Left renal pelvis (tissue), 4 donors: ENCODE data around the gene THEMIS2. TPM values are rescaled to one million over a fixed set of nuclear protein-coding genes. Genes with fewer than 3 reads are reported as not detected.
"Not testable (repeated sequence)": the region's sequence is repeated elsewhere in the genome, so short reads cannot be mapped to it uniquely, and the experiment has no call there.

Experiments used
- DNase-seq, 4 donors: peaks; one replicate each; pipeline ENCODE4 v3.0.0-alpha.2; 2013; ENCODE audit warnings: low read depth in 4 of 4, low spot score in 3 of 4
- polyA plus RNA-seq, 4 donors: library from polyadenylated mRNA; unstranded; fragments of 120-200 nt; gene quantifications; one replicate each; pipeline ENCODE4 v1.2.1, GENCODE V29; 2013; ENCODE audit not compliant: insufficient read length in 4 of 4

THEMIS2 gene
- polyA plus RNA-seq, 4 donors = 3.4 to 4.2 (median 3.5) TPM

DNA sequence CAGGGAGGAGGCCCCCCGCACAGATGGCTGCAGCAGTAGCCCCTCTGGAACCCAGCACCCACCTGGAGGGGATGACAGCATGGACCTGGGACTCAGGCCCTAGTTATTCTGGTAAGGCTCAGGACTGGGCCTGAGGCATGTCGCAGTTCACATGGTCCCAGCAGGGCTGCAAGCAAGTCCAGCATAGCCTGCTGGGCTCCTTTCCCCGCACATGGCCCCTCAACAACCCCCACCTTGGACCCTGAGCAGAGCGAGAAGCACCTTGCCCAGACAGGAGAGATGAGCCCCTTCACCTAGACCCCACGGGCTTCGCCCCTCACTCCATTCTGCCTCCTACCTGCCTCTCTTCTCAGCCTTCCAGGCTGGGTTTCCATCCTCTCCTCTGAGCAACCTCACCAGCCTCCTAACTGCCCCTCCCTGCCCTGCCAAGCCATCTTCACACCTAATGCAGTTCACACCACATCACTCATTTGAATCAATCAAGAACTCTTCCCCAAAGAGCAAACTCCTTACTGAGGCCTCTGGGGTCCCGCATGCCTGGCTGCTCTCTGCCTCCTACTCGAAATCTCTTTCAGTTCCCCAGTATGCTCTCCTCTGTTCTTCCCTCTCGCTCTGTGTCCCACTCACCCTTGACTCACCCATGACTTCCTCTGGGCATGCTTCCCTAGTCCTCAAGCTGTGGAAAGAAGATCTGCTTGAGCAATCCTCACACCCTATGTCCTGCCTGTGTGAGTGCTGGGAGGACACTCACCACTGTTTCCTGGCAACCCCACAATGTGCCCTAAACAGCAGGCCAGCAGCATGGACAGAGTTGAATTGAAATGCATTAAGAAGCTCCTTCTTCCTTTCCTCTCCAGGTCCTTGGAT, 9.4 kb upstream of the THEMIS2 start:
- peak in 2 of 4 donors; percentile 52 to 59 for DNase-seq

DNA sequence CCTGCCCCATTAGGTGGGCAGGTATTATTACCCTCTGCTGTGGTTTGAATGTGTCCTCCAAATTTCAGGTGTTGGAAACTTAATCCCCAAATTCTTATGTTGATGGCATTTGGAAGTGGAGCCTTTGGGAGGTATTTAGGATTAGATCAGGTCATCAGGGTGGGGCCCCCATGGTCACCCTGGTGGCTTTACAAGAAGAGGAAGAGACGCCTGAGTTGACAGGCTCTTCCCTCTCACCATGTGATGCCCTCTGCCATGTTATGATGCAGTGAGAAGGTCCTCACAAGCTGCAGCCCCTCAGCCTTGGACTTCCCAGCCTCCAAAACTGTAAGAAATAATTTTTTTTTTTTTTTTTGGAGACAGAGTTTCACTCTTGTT, 8.8 kb upstream of the THEMIS2 start:
- no peak for DNase-seq

DNA sequence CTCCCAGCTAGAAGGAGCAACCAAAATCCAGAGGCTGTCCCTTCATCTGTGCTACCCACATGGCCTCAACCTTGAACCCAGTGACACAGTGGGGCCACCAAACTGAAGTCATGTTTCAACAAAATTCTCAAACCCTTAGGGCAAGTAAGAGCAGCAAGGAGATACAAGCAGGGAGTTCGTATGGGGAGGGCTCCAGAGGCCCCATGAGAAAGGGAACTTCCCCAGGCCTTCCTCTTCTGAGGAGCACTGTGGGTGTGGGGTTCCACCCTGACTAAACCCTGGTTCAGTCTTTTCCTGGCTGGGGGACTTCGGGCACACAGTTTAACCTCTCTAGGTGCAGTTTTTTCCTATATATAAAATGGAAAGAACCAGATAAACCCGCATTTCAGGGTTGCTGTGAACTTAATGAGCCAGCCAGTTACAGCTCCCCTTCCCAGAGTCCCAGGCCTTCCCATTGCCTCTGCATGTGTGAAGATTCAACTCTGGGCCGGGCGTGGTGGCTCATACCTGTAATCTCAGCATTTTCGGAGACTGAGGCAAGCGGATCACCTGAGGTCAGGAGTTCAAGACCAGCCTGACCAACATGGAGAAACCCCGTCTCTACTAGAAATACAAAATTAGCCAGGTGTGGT, 8.0 kb upstream of the THEMIS2 start:
- no peak for DNase-seq

DNA sequence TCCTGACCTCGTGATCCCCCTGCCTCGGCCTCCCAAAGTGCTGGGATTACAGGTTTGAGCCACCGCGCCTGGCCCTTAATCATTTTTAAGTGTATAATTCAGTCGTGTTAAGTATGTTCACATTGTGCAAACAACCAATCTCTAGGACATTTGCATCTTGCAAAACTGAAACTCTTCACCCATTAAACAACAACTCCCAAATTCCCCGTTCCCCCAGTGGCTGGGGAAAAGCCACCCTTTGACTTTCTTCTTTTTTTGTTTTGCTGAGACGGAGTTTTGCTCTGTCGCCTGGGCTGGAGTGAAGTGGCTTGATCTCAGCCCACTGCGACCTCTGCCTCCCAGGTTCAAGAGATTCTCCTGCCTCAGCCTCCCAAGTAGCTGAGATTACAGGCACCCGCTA, 6.5 kb upstream of the THEMIS2 start:
- no peak for DNase-seq

DNA sequence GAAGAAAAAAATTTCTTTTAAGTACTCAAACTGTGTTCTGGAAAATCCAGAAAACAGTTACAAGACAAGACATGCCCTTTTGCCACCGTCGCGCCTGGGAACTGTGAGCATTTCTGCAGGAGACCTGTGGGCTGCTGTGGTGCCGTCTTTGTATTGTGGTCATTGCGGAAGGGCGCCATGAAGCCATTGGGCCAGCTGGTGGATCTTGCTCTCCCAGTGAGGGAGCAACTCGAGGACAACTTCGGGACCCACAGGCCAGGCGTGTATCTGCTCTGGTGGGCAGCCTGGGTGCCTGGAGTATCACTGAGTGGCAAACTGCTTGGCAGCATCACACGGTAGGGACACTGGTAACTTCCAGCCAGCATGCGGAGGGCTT, 3.8 kb upstream of the THEMIS2 start:
- no peak for DNase-seq

DNA sequence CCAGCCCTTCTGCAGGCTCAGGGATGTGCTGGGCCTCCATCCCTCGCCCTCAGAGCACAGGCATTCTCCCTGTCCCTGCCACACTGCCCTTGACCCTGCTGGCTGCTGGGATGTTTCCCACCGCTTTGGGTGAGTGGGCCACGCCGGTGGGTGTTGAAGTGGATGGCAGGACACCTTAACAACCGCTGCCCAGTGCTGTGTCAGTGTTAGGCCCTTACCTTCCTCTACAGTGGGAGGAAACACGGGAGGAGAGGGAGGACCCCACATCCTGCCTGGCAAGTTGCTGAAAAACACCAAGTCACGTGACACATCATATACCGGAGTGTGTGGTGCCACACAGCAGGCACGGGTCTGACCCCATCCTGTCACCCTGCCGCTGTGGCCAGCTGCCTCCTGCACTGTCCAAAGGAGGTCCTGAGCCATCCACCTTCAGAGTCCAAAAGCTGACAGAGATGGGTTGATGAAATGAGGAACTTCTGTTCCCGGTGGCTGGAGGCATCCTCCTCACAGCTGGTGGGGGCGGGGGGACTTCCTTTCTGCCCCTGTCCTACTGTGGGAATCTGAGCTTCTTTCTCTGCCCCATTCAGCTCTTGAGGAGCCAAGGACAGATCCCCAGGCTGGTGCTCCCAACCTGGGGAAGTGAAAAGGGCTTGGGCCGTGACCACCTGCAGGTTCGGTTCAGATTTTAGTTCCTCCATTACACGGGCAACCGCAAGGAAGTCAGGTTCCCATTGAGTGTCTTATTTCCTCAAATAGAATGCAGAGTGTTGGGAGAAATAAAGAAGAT, 3.2 kb upstream of the THEMIS2 start:
- no peak for DNase-seq

DNA sequence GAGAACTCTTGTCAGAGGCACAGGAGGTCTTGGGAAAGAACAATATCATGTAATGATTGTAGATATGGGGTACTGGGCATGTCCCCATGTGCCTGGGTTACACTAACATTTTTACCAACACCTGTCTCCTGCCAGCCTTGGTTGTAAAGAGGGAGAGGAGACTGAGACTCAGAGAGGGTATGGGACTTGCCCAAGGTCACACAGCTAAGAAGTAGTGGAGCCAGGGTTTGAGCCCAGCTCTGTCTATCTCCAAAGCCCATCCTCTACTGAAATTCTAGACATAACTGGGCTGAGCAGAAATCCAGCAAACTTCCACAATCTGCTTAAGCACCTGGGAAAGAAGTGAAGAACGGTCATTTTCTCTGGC, 2.6 kb upstream of the THEMIS2 start:
- DNase-seq = no peak

DNA sequence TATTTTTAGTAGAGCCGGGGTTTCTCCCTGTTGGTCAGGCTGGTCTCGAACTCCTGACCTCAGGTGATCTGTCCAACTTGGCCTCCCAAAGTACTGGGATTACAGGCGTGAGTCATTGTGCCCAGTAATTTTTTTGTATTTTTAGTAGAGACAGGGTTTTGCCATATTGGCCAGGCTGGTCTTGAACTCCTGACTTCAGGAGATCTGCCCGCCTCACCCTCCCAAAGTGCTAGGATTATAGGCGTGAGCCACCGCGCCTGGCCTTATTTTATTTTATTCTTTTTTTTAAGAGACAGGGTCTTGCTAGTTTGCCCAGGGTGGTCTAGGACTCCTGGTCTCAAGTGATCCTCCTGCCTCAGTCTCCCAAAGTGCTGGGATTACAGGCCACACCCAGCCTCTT, 1.3 kb upstream of the THEMIS2 start:
- DNase-seq = not testable (repeated sequence)

DNA sequence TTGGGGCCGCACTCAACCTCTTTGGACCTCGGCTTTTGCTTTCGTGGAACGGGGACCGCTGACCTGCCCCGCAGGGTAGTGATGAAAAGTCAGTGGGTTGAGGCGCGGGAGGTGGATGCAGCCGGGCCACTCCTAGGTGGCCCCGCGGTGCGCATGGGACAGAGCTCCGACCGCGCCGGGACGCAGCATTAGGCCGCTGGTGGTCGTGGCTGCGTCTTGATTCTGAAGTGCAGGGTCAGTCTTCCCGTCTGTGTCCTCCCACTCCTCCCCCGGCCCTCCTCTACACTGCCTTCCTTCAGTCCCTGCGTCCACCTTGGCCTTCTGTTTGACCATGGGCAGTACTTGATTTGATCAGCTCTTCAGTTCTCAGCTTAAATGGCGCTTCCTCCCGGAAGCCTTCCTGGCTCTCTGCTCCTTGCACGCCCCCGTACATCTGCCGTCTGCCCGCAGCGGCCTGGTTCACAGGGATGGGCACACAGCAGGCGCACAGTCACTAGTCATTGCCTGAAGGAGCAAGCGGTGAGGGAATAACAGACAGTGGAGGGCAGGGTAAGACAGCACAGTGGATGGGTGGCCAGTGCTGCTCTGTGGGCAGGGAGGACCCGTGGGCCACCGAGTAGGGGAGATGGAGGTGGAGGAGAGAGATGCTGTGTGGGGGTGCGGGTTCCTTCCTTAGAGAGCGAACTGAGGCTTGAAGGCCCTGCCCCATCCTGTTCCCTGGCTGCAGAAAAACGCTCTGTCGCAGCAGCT, 633 bp downstream of the THEMIS2 start:
- DNase-seq = no peak

DNA sequence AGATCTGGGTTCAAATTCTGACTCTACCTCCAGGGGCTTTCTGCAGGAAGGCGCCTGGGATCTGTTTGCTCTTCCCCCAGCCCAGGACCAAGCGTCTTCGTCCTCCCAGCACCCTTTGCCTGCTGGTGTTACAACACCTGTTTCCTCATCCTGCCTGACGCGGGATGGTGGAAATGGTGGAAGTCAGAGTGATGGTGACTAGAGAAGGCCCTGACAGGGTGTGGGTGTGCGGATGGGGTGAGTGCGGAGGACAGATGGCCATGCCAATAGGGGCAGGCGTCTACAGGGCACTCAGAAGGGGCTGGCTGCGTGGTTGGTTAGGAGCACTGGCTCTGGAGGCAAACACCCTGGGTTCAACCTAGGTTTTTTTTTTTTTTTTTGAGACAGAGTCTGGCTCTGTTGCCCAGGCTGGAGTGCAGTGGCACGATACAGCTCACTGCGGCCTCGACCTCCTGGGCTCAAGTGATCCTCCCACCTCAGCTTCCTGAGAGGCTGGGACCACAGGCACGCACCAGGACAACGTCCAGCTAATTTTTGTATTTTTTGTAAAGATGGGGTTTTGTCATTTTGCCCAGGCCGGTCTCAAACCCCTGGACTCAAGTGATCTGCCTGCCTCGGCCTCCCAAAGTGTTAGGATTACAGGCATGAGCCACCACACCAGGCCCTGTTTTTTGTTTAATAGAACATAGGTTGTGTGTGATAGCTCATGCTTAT, 1.5 kb downstream of the THEMIS2 start:
- no peak for DNase-seq

DNA sequence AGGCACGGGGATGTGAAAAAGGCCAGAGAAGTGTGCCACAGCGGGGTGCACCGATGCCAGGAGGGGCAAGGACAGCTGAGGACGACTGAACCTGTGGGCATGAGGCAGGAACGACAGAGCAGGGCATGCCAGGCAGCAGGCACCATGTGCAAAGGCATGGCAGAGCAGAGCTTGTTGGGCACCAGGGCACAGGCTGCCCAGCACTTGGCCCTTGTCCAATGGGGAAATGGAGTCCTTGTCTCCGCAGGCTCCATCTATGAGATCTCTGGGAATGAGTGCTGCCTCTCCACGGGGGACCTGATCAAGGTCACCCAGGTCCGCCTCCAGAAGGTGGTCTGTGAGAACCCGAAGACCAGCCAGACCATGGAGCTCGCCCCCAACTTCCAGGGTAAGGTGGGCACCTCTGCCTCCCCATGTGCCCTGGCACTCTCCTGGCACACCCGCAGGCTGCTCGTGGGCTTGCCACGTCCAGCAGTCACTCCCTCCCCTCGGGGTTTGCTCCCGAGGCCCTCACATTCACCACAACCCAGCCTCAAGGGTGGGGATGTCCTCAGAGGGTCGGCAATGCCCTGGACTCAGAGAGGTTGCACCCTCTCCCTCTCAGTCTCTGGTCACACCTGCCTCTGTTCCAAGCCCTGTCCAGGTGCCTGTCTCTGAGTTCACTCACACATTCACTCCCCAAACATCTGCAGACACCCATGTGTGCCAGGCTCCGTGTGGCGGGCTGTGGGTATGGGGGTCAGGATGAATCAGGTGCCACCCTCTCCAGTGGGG, 4.2 kb downstream of the THEMIS2 start:
- DNase-seq = no peak

DNA sequence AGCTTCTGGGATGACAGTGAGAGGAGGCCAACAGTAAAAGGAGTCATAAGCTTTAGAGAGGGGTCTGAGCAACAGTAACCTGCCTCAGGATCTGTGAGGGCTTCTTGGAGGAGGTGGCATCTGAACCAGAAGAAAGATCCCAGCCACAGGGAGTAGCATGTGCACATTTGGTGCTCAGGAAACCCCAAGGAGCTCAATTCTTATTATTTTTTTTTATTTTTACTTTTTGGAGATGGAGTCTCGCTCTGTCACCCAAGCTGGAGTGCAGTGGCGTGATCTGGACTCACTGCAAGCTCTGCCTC, 4.7 kb downstream of the THEMIS2 start:
- DNase-seq = no peak

DNA sequence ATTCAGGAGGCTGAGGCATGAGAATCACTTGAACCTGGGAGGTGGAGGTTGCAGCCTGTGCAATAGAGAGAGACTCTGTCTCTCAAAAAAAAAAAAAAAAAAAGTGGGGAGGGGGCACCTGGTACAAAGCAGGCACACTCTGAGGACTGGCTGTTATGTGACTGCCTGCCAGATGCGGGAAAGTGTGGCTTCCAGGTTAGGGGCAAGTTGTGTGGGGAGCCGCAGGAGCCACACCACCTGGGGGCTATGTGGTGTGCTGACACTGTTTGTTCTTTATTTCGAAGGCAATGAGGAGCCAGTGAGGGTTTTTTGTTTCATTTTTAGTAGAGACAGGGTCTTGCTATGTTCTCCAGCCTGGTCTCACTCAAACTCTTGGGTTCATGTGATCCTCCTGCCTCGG, 5.7 kb downstream of the THEMIS2 start:
- no peak for DNase-seq

DNA sequence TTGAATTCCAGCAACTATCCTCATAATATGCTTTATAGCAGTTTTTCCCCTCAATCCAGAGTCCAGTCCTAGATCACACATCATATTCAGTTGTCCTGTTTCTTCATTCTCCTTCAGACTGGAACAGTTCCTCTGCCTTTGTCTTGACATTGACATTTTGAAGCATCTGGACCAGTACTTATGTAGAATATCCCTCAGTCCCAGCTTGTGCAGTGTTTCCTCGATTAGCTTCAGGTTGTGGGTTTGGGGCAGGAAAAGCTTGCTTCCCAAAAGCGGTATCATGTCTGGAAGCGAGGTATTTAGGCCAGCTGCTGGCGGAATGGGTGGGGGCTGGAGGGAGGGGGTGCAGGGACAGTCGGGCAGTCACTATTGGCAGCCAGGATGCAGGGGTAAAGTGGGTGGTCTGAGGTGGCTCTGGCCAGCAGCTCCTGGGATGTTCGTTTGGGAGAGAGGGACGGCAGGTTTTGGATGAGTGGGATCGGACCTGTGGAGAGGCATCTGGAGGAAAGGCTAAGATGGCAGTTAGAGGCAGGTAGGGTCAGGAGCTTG, 6.5 kb downstream of the THEMIS2 start:
- no peak for DNase-seq

DNA sequence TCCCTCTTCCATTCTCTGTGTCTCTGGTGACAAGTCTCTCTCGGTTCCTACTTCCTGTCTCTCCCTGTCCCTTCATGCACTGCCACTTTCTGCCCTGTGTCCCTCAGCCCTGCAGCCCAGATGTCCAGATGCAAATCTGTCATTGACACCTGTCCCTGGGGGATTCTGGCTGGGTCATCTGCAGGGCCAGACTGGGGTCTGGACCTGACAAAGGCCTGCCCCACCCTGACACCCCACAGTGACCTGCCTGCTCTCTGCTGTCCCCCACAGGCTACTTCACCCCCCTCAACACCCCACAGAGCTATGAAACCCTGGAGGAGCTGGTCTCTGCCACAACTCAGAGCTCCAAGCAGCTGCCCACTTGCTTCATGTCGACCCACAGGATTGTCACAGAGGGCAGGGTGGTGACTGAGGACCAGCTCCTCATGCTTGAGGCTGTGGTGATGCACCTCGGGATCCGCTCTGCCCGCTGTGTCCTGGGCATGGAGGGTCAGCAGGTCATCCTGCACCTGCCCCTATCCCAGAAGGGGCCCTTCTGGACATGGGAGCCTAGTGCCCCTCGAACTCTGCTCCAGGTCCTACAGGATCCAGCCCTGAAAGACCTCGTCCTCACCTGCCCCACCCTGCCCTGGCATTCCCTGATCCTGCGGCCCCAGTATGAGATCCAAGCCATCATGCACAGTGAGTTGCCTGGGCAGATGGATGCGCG, 7.2 kb downstream of the THEMIS2 start:
- DNase-seq = no peak

DNA sequence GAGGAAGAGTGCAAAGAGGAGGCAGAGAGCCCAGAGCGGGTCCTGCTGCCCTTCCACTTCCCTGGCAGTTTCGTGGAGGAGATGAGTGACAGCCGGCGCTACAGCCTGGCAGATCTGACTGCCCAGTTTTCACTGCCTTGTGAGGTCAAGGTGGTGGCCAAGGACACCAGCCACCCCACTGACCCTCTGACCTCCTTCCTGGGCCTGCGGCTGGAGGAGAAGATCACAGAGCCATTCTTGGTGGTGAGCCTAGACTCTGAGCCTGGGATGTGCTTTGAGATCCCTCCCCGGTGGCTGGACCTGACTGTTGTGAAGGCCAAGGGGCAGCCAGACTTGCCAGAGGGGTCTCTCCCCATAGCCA, 10.2 kb downstream of the THEMIS2 start:
- DNase-seq = no peak

DNA sequence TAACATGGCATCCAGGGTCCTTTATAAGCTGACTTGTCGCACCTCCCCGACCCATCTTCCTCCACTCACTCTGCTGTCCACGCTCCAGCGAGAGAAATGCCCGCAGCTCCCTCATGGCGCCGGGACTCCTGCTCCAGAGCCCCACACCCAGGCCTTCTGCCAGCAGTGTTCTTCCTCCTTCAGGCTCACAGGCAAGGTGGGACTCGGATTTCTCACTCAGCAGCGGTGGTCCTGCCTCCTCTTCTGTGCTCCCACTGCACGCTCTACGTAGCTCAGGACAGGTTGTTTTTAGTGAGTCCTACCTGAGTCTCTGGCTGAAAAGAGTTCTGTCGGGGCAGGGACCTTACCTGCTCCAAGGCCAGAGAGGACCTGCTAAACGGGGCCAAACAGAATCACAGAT, 11.2 kb downstream of the THEMIS2 start:
- no peak for DNase-seq

DNA sequence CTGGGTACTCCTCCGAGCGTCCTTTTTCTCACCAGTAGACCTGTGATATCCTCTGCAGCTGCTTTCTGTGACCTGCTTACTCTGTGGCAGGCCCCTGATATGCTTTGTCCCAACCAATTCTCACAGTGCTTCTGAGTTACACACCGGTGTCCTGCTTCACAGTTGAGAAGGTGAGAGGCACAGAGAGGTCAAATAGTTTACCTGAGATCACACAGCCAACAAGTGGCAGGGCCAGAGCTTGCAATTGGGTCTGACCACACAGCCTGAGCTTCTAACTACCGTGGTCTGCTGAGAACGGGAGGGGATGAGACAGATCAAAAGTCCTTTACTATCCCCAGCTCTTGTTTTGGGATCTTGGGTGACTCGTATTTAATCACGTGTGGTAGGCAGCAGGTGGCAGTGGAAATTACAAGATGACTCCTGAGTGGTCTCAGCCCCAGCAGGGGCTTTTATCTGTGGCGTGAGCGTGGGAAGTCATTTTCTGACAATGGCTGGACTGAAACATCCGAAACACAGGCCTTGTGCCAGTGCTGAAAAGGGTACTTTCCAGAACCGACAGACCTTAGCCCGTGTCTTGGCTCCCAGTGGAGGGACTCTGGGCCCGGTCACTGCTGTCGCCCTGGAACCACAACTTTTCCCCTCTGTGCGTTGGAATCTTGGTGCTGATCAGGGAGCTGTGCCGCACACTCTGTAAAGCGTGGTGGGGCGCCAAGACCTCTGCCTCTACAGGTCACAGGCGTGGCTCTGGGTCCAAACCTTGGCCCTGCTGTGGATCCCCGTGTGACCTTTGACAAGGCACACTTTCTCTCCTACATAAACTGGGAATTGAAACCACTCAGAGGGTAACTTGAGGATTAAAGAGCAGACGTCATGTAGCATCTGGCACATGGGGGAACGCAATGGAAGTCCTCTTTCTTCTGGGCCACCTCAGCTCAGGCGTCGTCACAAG, 11.9 kb downstream of the THEMIS2 start:
- no peak for DNase-seq
